Breast epithelium (tissue), 4 donors: ENCODE results near the gene OR8A1. TPM values are rescaled to one million over a fixed set of nuclear protein-coding genes. Genes with fewer than 3 reads are reported as not detected.

ENCODE experiments used
- DNase-seq, 2 donors: peaks; one replicate each; pipeline ENCODE4 v3.0.0-alpha.2; 2019; ENCODE audit warnings: low spot score in 2 of 2
- H3K27ac ChIP-seq, 2 donors: fragments of 200-600 bp; sonication (generic) in 1 of 2; one replicate each; pipeline ENCODE4 v1.5.1; 2016 to 2019; ENCODE audit warnings: mild to moderate bottlenecking in 1 of 2
- H3K27me3 ChIP-seq, 2 donors: fragments of 200-600 bp; sonication (generic) in 1 of 2; one replicate each; pipeline versions ENCODE4 v1.5.1 to v1.6.0; 2017 to 2019; ENCODE audit warnings: control low read depth in 1 of 2, mild to moderate bottlenecking in 1 of 2
- H3K36me3 ChIP-seq: fragments of 200-600 bp; one replicate; pipeline ENCODE4 v1.5.1; 2019
- H3K4me1 ChIP-seq, 2 donors: fragments of 200-600 bp; sonication (generic); one replicate each; pipeline ENCODE4 v1.5.1; 2016 to 2019; ENCODE audit warnings: control low read depth in 1 of 2
- H3K4me3 ChIP-seq, 3 donors: fragments of 200-600 bp; sonication (generic); 1 replicate in 2 of 3; 2 replicates in 1 of 3; pipeline ENCODE4 v1.5.1; 2016 to 2019; ENCODE audit warnings: mild to moderate bottlenecking in 3 of 3, moderate library complexity in 2 of 3
- H3K9me3 ChIP-seq, 2 donors: fragments of 200-600 bp; sonication (generic) in 1 of 2; one replicate each; pipeline ENCODE4 v1.5.1; 2016 to 2019; ENCODE audit warnings: control low read depth in 1 of 2
- CTCF ChIP-seq, 3 donors: fragments of 450-650 bp; IDR thresholded peaks; one replicate each; pipeline ENCODE4 v1.5.1; 2016 to 2017; ENCODE audit warnings: antibody characterized with exemption in 3 of 3, mild to moderate bottlenecking in 3 of 3, moderate library complexity in 3 of 3
- POLR2A ChIP-seq: fragments of 450-650 bp; IDR thresholded peaks from one replicate; pipeline ENCODE4 v1.6.1; 2016; ENCODE audit warnings: antibody characterized with exemption, mild to moderate bottlenecking, moderate library complexity
- POLR2AphosphoS5 ChIP-seq, 3 donors: sonication (generic); formaldehyde crosslinking; IDR thresholded peaks; one replicate each; pipeline ENCODE4 v1.6.1; 2017; ENCODE audit warnings: antibody characterized with exemption in 3 of 3
- intact Hi-C: fragments of 100-400 bp; cut with DNase I; formaldehyde crosslinking; loops from one replicate; pipeline ENCODE4 v1.15.1; 2023; ENCODE audit warnings: low total_unique reads
- total RNA-seq, 3 donors: library from RNA; depleted of rRNA; stranded (reverse); fragments of >200 nt; gene quantifications; one replicate each; pipeline ENCODE4 v1.1.0, GENCODE V29; 2016

The OR8A1 gene
- total RNA-seq, 3 donors from 2014 or later, result not detected

GRCh38 chr11:124578761-124579160 is 9.0 kb downstream of the OR8A1 start:
- Histone ChIP-seq H3K4me3 (no peak overlapping the region), H3K27ac (no peak overlapping the region), H3K9me3 (no peaks in the 10 kb centered on the region), H3K4me1 (no peaks in the 10 kb centered on the region), H3K36me3 (no peaks in the 10 kb centered on the region), H3K27me3 (no peaks in the 10 kb centered on the region)
- intact Hi-C loops, result no loop called here
- no peak for DNase-seq
- no peak for TF ChIP-seq POLR2AphosphoS5 (IDR thresholded peaks at IDR 0.05)
- TF ChIP-seq CTCF (IDR thresholded peaks at IDR 0.05), result no peak
- TF ChIP-seq POLR2A, result no peak

GRCh38 chr11:124581817-124582216 is 12.0 kb downstream of the OR8A1 start:
- no peak for DNase-seq
- no peak for TF ChIP-seq POLR2AphosphoS5 (IDR thresholded peaks at IDR 0.05)
- no peak for TF ChIP-seq POLR2A
- TF ChIP-seq CTCF (IDR thresholded peaks at IDR 0.05), result no peak
- no peaks in the 10 kb centered on the region for H3K4me1 ChIP-seq
- no peaks in the 10 kb centered on the region for H3K36me3 ChIP-seq
- no peak overlapping the region for H3K4me3 ChIP-seq
- H3K9me3 ChIP-seq, result no peaks in the 10 kb centered on the region
- no peaks in the 10 kb centered on the region for H3K27me3 ChIP-seq
- intact Hi-C loops, result no loop called here
- no peak overlapping the region for H3K27ac ChIP-seq

GRCh38 chr11:124582565-124582964 is 12.8 kb downstream of the OR8A1 start:
- Histone ChIP-seq H3K27me3 (no peaks in the 10 kb centered on the region), H3K27ac (no peak overlapping the region), H3K36me3 (no peaks in the 10 kb centered on the region), H3K4me3 (no peak overlapping the region), H3K4me1 (no peaks in the 10 kb centered on the region), H3K9me3 (no peaks in the 10 kb centered on the region)
- TF ChIP-seq POLR2A (no peak), POLR2AphosphoS5 (IDR thresholded peaks at IDR 0.05) (no peak), CTCF (IDR thresholded peaks at IDR 0.05) (no peak)
- intact Hi-C loops, result no loop called here
- DNase-seq, result no peak

- Histone ChIP-seq H3K27ac (no peak overlapping the region), H3K4me3 (no peak overlapping the region), H3K27me3 (no peaks in the 10 kb centered on the region), H3K9me3 (no peaks in the 10 kb centered on the region), H3K36me3 (no peaks in the 10 kb centered on the region), H3K4me1 (no peaks in the 10 kb centered on the region)
- intact Hi-C loops, result no loop called here
- no peak for DNase-seq
- TF ChIP-seq POLR2AphosphoS5 (IDR thresholded peaks at IDR 0.05), result no peak
Measured at GRCh38 chr11:124583781-124584180, 14.0 kb downstream of the OR8A1 start.

- Histone ChIP-seq H3K4me3 (no peak overlapping the region), H3K27me3 (no peaks in the 10 kb centered on the region), H3K9me3 (no peaks in the 10 kb centered on the region), H3K36me3 (no peaks in the 10 kb centered on the region), H3K4me1 (no peaks in the 10 kb centered on the region), H3K27ac (no peak overlapping the region)
- intact Hi-C loops, result no loop called here
- TF ChIP-seq POLR2AphosphoS5 (IDR thresholded peaks at IDR 0.05), result no peak
- TF ChIP-seq CTCF (IDR thresholded peaks at IDR 0.05), result no peak
- no peak for TF ChIP-seq POLR2A
- DNase-seq, result no peak
Measured at GRCh38 chr11:124584681-124585372, 15.0 kb downstream of the OR8A1 start.
